NCI-H128 (cell line): ENCODE data around the gene DRAP1.
"Not testable (repeated sequence)": the region's sequence is repeated elsewhere in the genome, so short reads cannot be mapped to it uniquely, and the experiment has no call there.

Source experiments
- DNase-seq: peaks from one replicate; lab custom pipeline; 2025; ENCODE audit not compliant: unreplicated experiment; lab: John Stamatoyannopoulos, UW

Gene DRAP1

GRCh38 chr11:65885808-65886536, 33.3 kb upstream of the DRAP1 start:
- DNase-seq: no peak

GRCh38 chr11:65886826-65887722, 32.2 kb upstream of the DRAP1 start:
- no peak for DNase-seq

GRCh38 chr11:65887723-65888162, 31.5 kb upstream of the DRAP1 start:
- DNase-seq: no peak

- DNase-seq: peak; percentile 83
These were observed 30.9 kb upstream of the DRAP1 start, which contains the start of gene FIBP for GRCh38 chr11:65888163-65888814. TSS of gene FIBP (minus strand) at chr11:65888471. CDS start at chr11:65888418, 53 bp downstream.

DNA sequence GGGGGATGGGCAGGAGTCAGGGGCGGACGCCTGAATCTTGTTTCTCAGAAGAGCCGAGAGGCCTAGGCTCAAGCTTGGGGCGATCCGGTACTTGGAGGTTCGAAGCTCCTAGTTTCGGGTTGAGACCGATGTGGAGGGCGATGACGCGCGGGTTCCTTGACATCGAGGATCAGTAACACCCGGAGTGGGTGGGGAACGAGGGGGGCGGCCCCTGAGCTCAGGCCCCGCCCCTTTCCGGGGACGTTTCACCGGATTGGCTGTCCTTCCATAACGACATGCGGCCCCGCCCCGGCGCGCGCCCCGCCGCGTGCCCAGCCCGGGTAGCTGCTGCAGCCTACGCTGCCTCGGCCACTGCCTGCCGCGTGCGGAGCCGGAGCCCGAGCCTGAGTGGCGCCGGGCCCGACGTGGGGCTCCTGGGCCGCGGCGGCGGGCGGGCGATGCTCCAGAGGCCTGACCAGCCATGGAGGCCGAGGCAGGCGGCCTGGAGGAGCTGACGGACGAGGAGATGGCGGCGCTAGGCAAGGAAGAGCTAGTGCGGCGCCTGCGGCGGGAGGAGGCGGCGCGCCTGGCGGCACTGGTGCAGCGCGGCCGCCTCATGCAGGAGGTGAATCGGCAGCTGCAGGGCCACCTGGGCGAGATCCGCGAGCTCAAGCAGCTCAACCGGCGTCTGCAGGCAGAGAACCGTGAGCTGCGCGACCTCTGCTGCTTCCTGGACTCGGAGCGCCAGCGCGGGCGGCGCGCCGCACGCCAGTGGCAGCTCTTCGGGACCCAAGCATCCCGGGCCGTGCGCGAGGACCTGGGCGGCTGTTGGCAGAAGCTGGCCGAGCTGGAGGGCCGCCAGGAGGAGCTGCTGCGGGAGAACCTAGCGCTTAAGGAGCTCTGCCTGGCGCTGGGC, 28.7 kb upstream of the DRAP1 start, which contains the start of gene CCDC85B:
TSS of gene CCDC85B (plus strand) at position 350 of the 895 bp plus-strand sequence. CDS start at position 461, 111 bp downstream.
- DNase-seq: peak; percentile 85

DNA sequence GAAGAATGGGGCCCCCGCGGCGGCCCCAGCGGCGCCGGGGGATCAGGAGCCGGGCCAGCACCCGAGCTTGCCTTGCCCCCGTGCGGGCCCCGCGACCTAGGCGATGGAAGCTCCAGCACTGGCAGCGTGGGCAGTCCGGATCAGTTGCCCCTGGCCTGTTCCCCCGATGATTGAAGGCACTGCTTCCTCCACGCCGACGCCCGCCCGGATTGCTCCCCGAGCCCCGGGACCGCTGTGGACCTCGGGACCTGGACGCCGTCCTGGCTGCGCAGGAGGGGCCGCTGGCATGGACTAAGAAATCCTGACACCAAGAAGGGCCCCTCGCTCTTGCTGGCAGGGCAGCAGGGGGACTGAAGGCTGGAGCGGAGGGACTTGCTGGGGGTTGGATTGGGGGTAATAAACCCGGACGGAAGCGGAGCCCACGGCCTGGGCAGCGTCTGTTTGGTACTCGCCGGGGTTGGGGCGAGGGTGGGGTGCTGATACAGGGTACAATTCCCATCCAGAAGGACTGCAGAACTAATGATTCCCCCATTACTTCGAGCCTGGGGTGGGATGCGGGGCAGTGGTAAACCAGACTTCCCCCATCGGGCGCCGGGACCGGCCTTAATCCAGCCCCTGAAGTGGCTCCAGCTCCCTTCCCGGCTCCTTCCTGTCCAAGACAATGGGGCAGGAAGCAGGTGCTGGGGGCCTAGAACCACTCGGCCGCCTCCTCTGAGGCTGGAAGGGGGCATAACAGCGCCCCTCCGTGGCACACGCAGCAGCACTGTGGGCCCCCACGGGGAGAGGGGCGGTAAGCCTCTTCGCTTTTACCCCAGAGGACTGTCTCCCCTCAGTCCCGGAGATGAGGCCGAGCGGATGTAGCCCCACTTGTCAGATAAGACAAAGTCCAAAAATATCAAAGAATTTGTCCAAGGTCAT, 27.7 kb upstream of the DRAP1 start:
- no peak for DNase-seq

- not testable (repeated sequence) for DNase-seq
These were observed 27.1 kb upstream of the DRAP1 start for GRCh38 chr11:65892137-65892540.

DNA sequence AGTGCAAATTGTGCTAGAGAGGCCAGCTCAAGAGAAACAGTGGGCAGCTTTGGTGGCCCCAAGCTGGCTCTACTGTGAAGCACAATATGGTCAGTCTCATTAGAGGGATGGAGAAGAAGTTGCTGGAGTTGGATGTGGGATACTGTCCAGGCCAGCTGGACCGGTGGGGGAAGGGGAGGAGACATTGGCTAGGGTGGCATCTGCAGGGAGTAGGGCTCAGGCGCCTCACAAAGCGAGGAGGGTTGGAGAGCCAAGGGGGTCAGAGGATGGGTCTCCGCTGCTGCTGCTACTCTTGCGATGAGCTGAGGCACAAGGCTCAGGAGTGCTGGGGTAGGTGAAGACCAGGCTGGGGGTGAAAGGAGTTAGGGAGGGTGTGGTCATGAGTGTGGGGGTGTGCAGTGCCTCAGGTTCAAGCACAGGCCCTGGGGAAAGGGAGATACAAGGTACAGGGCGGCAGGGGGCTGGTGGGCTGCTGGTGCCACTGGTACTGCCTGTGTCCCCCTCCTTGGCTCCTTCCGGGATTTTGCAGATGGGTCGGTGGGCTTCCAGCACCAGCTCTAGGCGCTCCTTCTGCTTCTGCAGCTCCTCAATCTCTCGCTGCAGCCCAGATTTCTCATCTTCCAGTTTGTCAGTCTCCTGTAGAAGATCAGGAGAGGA, 26.4 kb upstream of the DRAP1 start:
- no peak for DNase-seq

DNA sequence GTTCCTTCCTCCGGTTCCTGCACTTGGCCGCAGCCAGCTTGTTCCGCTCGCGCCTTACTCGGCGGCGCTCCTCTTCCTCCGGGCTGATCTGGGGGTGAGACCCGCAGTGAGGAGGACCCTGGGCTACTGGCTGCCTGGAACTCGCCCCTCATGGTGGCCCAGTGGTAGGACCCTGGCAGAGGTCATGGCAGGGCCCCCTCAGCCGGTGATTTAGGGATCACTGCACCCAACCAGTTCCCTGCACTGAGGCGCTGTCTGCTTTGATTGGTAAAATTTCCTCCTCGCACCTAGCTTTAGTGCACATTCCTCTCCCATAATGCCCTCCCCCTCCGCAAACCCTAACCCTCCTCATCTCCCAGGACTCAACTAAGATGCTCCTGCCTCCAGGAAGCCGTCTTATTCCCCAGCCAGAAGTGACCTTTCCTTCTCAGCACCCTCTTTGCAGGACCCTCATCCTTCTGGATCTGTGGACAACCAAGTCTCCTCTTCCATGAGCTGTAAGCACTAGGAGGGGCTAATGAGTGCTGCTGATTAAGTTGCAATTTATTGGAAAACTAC, 25.1 kb upstream of the DRAP1 start:
- DNase-seq: no peak

DNA sequence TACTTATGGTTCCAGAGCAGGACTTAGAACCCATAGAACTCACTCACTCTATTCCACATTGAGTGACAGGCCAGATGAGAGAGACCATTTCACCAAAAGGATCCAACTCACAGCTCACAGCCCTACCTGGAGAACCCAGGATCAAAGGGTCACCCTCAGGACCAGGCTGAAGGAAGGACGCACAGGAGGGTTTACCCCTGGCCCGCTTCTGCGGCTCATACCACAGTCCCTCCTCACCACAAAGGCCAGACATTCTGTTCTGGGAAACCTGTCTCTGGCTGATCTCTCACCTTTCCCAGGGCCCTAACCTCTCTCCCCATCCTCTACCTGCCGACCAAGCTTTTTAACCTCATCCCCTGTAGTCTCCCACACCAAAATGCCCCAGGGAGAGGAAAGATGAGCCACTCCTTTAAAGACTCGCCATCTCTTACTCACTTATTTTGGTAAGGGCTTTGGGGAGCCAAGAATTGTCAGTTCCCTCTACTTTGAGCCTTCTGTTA, 23.7 kb upstream of the DRAP1 start:
- no peak for DNase-seq

DNA sequence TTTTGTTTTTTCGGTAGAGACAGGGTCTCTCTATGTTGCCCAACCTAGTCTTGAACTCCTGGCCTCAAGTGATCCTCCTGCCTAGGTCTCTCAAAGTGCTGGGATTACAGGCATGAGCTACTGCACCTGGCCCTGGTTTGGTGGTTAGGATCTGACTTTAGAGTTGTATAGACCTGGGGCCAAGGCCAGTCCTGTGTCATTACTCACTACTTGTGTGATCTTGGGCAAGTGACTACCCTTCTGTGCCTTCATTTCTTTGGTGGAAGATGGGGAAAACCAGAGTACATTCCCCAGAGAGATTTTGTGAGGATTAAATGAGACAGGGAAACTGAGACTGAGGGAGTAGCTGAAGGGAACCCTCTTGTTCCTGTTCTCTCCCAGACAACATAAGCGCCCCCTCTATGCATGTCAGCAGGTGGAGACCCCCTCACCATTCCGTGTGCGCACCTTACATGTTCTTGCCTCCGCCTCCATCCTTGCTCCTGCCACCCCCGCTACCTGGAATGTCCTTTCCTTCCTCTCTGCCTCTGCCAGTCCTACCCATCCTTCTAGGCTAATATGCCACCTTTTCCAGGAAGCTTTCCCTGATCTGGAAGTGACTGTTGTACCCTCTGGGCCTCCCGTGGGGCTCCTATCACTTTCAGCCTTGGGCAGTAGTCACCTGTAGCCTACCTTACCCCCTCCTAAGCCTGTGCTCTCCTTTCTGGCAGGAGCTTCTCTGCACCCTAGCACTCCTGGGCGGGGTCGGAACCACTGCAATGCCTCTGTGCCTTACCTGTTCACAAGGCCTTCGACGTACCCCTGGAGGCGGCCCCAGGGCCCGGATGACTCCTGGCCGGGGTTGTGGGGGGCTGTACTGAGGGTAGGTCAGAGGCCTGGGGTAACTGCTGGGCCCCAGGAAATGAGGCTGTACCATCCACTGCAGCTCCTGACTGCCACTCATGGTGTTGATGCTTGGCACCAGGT, 22.9 kb upstream of the DRAP1 start:
- DNase-seq: no peak

- DNase-seq: no peak
These were observed 22.2 kb upstream of the DRAP1 start for GRCh38 chr11:65897020-65897471.

DNA sequence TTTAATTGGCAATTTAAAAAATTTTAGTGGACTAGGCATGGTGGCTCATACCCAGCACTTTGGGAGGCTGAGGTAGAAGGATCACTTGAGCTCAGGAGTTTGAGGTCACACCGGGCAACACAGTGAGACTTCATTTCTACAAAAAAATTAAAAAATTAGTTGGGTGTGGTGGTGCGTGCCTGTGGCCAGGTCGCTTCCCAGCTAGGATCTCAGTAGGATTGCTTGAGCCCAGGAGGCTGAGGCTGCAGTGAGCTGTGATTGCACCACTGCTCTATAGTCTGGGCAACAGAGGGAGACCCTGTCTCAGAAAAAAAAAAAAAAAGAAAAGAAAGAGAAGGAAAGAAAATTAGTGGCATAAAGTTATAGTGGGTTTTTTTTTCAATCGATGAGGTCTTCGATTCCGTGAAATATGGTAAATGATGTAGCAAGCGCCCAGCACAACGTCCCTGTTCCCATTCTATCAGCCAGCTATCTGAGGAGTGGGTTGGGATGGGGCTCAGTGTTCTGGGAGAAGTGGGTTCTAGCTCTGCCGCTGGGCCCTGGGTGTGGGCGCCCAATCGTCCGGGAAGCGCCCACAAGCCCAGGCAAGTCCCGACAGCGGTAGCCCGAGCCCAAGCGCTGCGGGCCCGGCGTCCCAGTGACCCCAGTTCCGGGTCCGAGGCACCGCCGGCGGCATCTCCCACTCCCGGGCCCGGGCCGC, 20.4 kb upstream of the DRAP1 start:
- DNase-seq: no peak

DNA sequence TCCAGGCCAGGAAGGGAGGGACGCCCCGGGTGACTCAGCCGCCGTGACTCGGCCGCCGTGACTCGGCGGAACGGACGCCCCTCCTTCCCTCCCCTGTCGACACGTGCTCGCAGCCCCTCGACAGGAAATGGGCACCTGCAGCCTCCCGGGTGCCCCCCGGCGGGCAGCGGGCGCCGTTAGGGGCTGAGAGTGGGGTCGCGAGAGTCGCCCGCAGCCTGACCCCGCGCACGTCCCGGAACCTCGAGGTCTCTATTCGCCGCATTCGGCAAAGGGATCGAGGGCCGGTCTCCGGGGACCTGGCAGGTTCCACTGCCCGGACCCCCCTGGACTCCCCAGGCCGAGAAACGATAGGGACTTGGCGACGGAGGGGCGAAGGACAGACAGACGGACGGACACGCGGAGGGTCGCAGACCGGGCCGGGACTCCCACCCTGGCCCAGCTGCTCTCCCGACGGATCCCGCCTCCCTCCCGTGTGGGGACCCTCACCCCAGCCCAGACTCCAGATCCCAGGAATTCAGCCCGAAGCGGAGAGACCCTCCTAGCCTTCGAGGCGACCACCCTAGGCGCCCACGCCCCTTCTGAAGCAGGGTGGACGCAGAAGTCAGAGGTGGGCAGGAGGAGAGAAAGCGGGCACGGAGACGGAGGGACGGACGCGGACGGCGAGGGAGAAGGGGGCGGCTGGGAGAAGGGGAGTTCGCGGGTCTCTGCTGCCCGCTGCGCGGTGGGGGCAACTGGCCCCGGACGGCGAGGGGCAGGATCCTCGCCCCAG, 19.7 kb upstream of the DRAP1 start:
- no peak for DNase-seq

- DNase-seq: peak; percentile 59
These were observed 18.9 kb upstream of the DRAP1 start, which contains the start of gene FOSL1 for GRCh38 chr11:65900125-65900898. TSS of gene FOSL1 (minus strand) at chr11:65900388. CDS start at chr11:65900339, 49 bp downstream.
